Ishikawa (cell line): ENCODE data around the gene NFKBIA.

Experiments
- CEBPB ChIP-seq: IDR thresholded peaks from 2 replicates; pipeline ENCODE4 v1.6.1; 2012
- CREB1 ChIP-seq: IDR thresholded peaks from 2 replicates; pipeline ENCODE4 v1.6.1; 2012; ENCODE audit warnings: low read depth
- EGR1 ChIP-seq: IDR thresholded peaks from 2 replicates; pipeline ENCODE4 v1.6.1; 2012
- EP300 ChIP-seq: IDR thresholded peaks from 2 replicates; pipeline ENCODE4 v1.6.1; 2012; ENCODE audit warnings: borderline replicate concordance
- FOXM1 ChIP-seq: IDR thresholded peaks from 2 replicates; pipeline ENCODE4 v1.6.1; 2012; ENCODE audit warnings: low read depth, borderline replicate concordance
- MAX ChIP-seq: IDR thresholded peaks from 2 replicates; pipeline ENCODE4 v1.6.1; 2012
- NFIC ChIP-seq: IDR thresholded peaks from 2 replicates; pipeline ENCODE4 v1.6.1; 2012
- RAD21 ChIP-seq: IDR thresholded peaks from 2 replicates; pipeline ENCODE4 v1.6.1; 2012; ENCODE audit warnings: low read depth
- TAF1 ChIP-seq: IDR thresholded peaks from 2 replicates; pipeline ENCODE4 v1.6.1; 2012; ENCODE audit warnings: low read depth, mild to moderate bottlenecking
- TCF12 ChIP-seq: IDR thresholded peaks from 2 replicates; pipeline ENCODE4 v1.6.1; 2012; ENCODE audit warnings: low read depth
- TEAD4 ChIP-seq: IDR thresholded peaks from 2 replicates; pipeline ENCODE4 v1.6.1; 2012
- YY1 ChIP-seq: IDR thresholded peaks from 2 replicates; pipeline ENCODE4 v1.6.1; 2012; ENCODE audit warnings: low read depth
- ZBTB7A ChIP-seq: IDR thresholded peaks from 2 replicates; pipeline ENCODE4 v1.6.1; 2012; ENCODE audit warnings: low read depth
- TF ChIP-seq, protein P1 (sequence below): IDR thresholded peaks from 2 replicates; pipeline ENCODE4 v1.6.1; 2012; ENCODE audit warnings: low read depth, mild to moderate bottlenecking
- TF ChIP-seq, protein P2 (sequence below): IDR thresholded peaks from 2 replicates; pipeline ENCODE4 v1.6.1; 2012

The NFKBIA gene

DNA sequence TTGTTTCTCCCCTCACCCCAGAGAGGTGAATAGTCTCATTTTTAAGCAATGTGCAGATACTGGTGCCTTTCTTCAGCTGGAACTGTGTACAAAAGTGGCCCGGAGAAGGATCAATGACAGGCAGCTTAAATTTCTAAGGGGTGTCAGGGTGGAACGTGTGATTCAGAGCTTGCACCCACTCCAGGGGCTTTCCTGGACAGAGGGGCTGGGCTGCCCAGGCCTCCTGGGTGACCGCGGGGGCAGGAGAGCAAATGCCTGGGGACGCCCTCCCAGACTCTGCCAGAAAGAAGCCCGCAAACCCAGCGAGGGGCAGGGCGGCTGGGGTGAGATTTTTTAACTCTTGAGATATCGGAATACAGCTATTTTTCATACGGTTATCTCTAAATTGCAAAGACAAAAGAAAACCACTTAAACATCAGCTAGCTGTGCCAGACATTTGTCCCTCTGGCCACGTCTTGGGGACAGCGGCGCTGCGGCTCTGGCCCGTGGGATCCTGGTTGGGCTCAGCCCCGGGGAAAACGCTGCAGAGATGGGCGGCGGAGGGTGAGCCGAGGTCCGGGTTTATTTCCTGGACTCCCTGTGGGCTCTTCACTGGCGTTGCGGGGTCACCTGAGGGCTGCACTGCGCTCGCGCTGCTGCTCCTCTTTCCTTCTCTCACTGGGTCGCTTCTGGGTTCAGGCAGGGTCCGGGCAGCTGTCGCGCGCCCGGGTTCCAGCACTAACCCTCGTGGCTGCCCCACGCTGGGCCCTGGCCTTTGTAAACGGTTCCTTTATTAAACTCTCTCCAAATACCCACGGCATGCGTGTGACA, 35.8 kb downstream of the NFKBIA start:
- no peak for TF ChIP-seq CREB1
- no peak for TF ChIP-seq RAD21
- TF ChIP-seq EGR1 = no peak
- TF ChIP-seq MAX = no peak
- no peak for TF ChIP-seq EP300
- TF ChIP-seq NFIC = no peak
- no peak for TF ChIP-seq TCF12
- TF ChIP-seq, protein P1, sequence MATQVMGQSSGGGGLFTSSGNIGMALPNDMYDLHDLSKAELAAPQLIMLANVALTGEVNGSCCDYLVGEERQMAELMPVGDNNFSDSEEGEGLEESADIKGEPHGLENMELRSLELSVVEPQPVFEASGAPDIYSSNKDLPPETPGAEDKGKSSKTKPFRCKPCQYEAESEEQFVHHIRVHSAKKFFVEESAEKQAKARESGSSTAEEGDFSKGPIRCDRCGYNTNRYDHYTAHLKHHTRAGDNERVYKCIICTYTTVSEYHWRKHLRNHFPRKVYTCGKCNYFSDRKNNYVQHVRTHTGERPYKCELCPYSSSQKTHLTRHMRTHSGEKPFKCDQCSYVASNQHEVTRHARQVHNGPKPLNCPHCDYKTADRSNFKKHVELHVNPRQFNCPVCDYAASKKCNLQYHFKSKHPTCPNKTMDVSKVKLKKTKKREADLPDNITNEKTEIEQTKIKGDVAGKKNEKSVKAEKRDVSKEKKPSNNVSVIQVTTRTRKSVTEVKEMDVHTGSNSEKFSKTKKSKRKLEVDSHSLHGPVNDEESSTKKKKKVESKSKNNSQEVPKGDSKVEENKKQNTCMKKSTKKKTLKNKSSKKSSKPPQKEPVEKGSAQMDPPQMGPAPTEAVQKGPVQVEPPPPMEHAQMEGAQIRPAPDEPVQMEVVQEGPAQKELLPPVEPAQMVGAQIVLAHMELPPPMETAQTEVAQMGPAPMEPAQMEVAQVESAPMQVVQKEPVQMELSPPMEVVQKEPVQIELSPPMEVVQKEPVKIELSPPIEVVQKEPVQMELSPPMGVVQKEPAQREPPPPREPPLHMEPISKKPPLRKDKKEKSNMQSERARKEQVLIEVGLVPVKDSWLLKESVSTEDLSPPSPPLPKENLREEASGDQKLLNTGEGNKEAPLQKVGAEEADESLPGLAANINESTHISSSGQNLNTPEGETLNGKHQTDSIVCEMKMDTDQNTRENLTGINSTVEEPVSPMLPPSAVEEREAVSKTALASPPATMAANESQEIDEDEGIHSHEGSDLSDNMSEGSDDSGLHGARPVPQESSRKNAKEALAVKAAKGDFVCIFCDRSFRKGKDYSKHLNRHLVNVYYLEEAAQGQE = no peak
- no peak for TF ChIP-seq TEAD4
- no peak for TF ChIP-seq CEBPB
- no peak for TF ChIP-seq FOXM1
- no peak for TF ChIP-seq ZBTB7A
- no peak for TF ChIP-seq YY1

GRCh38 chr14:35368139-35368460, 36.4 kb downstream of the NFKBIA start:
- TF ChIP-seq EP300 = no peak
- no peak for TF ChIP-seq RAD21
- no peak; the same call in 1 of the 2 replicates for TF ChIP-seq ZBTB7A
- TF ChIP-seq CEBPB = no peak
- no peak for TF ChIP-seq EGR1
- TF ChIP-seq TCF12 = no peak
- TF ChIP-seq TAF1 = no peak
- TF ChIP-seq NFIC = no peak
- no peak for TF ChIP-seq CREB1
- no peak for TF ChIP-seq MAX
- TF ChIP-seq, protein P1 = no peak
- no peak for TF ChIP-seq FOXM1
- TF ChIP-seq YY1 = no peak
- TF ChIP-seq, protein P2, sequence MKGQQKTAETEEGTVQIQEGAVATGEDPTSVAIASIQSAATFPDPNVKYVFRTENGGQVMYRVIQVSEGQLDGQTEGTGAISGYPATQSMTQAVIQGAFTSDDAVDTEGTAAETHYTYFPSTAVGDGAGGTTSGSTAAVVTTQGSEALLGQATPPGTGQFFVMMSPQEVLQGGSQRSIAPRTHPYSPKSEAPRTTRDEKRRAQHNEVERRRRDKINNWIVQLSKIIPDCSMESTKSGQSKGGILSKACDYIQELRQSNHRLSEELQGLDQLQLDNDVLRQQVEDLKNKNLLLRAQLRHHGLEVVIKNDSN = no peak
- no peak for TF ChIP-seq TEAD4

DNA sequence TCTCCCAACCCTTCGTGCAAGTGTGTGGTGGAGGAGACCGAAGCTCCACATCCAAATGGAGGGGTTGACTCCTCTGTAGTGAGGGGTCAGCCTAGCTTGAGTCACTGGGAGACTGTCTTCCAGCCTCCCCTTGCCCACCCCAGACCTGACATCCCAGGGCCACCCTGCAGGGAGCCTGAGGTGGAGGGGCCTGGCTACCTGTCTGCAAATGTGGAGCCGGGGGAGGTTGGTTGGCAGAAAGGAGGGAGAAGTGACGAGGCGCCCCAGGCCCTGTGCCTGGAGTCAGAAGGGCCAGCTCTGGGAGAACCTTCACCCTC, 37.5 kb downstream of the NFKBIA start:
- TF ChIP-seq RAD21 = no peak
- TF ChIP-seq, protein P2 = no peak
- TF ChIP-seq YY1 = no peak
- no peak for TF ChIP-seq NFIC
- no peak for TF ChIP-seq FOXM1
- no peak for TF ChIP-seq EGR1
- TF ChIP-seq EP300 = no peak
- no peak for TF ChIP-seq ZBTB7A
- TF ChIP-seq, protein P1 = no peak
- no peak for TF ChIP-seq CEBPB
- no peak for TF ChIP-seq TEAD4
- no peak for TF ChIP-seq CREB1
- TF ChIP-seq MAX = no peak
- TF ChIP-seq TAF1 = no peak
- no peak for TF ChIP-seq TCF12

DNA sequence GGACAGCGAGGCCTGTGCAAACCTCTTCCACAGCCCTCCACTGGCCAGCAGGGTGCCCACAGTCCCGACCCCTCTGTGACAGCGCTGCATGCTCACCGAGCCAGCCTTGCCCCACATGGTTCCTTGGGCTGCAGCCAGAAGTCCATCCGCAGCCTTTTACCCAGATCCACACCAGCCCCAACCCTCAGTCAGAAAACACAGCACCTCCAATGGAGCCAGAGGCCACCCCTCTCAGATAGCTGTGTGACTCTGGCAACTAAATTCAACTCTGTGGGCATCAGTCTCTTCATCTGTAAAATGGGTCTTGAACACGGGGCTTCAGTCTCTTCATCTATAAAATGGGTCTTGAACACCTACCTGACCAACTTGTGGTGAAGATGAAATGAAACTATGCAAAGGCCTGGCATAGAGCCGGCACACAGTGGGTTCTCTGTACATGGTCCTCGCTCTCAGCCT, 38.0 kb downstream of the NFKBIA start:
- no peak for TF ChIP-seq MAX
- TF ChIP-seq FOXM1 = no peak
- TF ChIP-seq ZBTB7A = no peak
- no peak for TF ChIP-seq TAF1
- TF ChIP-seq NFIC = no peak
- TF ChIP-seq, protein P2 = no peak
- no peak for TF ChIP-seq CREB1
- no peak for TF ChIP-seq CEBPB
- no peak for TF ChIP-seq EGR1
- TF ChIP-seq TCF12 = no peak
- TF ChIP-seq YY1 = no peak
- TF ChIP-seq, protein P1 = no peak
- no peak for TF ChIP-seq EP300
- TF ChIP-seq TEAD4 = no peak
